Dermis microvascular lymphatic vessel endothelial cell (primary cell): ENCODE measurements around the gene ADGRL3. TPM values are rescaled to one million over a fixed set of nuclear protein-coding genes. Genes with fewer than 3 reads are reported as not detected.

Experiments
- DNase-seq, 2 donors: peaks; one replicate each; pipeline versions ENCODE4 v3.0.0 to v3.0.0-alpha.2; 2010; ENCODE audit warnings: low read depth in 2 of 2
- total RNA-seq: library from RNA; depleted of rRNA; stranded (reverse); fragments of >200 nt; gene quantifications from 2 replicates; pipeline ENCODE4 v1.2.1, GENCODE V29; 2014

Gene ADGRL3
- total RNA-seq, 1 donor from 2014 or later: 0.13 TPM

GRCh38 chr4:61549336-61549735, 349.2 kb downstream of the ADGRL3 start:
- no peak for DNase-seq

GRCh38 chr4:61553557-61554125, 353.5 kb downstream of the ADGRL3 start:
- DNase-seq: no peak

DNA sequence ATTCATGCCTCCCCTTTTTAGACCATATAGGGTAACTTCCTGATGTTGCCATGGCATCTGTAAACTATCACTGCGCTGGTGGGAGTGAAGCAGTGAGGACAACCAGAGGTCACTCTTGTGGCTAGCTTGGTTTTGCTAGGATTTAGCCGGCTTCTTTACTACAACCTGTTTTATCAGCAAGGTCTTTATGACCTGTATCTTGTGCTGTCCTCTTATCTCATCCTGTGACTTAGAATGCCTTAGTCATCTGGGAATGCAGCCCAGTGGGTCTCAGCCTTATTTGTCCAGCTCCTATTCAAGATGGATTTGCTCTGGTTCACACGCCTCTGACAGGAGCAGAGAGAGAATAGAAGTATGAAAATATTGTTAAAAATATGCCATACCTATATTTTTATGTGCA, 355.7 kb downstream of the ADGRL3 start:
- no peak for DNase-seq

- DNase-seq: no peak
Measured at GRCh38 chr4:61556277-61556676, 356.2 kb downstream of the ADGRL3 start.

GRCh38 chr4:61559396-61559795, 359.3 kb downstream of the ADGRL3 start:
- DNase-seq: no peak

- no peak for DNase-seq
Measured at GRCh38 chr4:61561028-61561427, 360.9 kb downstream of the ADGRL3 start.

- no peak for DNase-seq
Measured at GRCh38 chr4:61571761-61572559, 371.8 kb downstream of the ADGRL3 start.

GRCh38 chr4:61575796-61576195, 375.7 kb downstream of the ADGRL3 start:
- no peak for DNase-seq

GRCh38 chr4:61579786-61580185, 379.7 kb downstream of the ADGRL3 start:
- no peak for DNase-seq

- DNase-seq: no peak
Measured at GRCh38 chr4:61580721-61581377, 380.7 kb downstream of the ADGRL3 start.

GRCh38 chr4:61583696-61584095, 383.6 kb downstream of the ADGRL3 start:
- no peak for DNase-seq

- DNase-seq: no peak
Measured at GRCh38 chr4:61588621-61589402, 388.7 kb downstream of the ADGRL3 start.

DNA sequence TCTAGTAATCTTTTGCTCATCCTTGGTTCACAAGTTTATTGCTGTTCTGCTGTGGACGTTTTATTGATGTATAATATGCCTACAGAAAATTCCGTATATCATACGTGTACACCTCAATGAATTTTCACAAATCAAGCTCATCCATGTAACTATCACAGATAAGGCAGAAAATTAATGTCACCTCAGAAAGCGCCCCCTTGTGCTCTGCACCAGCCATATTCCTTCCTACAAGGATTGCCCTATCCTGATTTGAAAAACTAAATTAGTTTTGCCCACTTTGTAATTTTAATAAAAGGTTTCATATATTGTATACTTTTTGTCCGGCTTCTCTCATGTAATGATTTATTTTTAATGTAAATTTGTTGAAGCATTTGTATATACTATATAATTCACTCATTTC, 390.8 kb downstream of the ADGRL3 start:
- DNase-seq: no peak

DNA sequence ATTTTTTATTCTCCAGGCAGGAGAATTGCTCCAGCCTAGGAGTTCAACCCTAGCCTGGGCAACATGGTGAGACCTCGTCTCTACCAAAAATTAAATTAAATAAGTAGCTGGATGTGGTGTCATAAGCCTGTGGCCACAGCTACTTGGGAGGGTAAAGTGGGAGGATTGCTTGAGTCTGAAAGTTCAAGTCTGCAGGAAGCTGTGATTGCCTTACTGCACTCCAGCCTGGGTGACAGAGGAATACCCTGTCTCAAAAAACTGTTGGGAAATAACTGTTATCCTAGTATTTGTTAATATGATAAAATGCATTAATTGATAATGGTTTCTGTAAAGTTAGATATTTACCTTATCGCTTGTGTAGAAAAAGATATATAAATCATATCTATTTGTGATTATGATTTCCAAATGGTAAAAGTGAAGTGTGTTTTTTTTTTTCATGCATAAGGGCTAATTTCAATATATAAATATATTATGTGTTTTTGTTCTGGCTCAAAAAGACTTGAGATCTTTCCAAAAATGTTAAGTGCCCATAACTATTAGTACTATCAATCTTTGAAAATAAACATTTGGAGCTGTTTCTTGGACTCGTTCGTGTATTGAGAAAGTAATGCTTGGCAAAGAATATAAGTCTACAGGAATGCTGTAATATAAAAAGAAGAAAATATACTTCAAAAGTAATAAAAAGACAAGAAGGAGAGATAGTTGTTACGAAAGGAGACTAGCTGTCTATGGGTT, 396.6 kb downstream of the ADGRL3 start:
- no peak for DNase-seq

GRCh38 chr4:61603086-61603485, 403.0 kb downstream of the ADGRL3 start:
- DNase-seq: no peak

DNA sequence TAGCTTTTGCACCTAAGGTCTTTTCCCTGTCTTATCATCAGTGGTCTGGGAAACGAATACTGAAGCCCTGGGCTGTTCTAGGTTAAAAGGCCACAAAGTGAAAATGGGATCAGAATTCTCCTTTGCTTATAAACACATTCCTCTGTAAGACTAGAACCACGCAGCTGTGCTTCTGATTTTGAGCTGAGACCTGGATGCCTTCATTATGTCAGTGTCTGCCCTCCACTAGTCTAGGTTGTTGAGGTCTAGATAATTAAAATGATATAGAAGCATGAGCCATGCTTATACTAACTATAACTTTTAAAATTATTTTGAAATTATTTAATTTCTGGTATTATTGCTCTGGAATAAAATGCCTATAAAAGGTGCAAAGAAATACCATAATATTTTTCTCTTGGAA, 403.9 kb downstream of the ADGRL3 start:
- DNase-seq: no peak

DNA sequence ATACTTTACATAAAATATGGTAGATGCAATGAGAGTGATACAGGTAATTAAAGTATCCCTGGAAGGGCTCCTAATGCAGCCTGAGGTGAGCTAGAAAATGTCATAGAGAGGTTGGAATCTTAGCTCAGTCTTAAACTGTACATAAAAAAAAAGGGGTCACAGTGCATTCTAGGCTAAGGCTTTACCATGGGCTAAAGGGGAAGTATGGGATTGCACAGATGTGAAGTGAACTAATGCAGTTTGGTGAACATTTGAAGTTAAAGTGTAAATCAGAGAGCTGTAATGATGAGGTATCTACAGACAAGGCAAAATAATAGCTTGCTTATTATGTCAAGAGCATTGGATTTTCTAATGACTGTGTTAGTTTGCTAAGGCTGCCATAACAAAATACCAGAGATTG, 405.9 kb downstream of the ADGRL3 start:
- DNase-seq: no peak

GRCh38 chr4:61614231-61614630, 414.1 kb downstream of the ADGRL3 start:
- DNase-seq: no peak

GRCh38 chr4:61619528-61619927, 419.4 kb downstream of the ADGRL3 start:
- no peak for DNase-seq

DNA sequence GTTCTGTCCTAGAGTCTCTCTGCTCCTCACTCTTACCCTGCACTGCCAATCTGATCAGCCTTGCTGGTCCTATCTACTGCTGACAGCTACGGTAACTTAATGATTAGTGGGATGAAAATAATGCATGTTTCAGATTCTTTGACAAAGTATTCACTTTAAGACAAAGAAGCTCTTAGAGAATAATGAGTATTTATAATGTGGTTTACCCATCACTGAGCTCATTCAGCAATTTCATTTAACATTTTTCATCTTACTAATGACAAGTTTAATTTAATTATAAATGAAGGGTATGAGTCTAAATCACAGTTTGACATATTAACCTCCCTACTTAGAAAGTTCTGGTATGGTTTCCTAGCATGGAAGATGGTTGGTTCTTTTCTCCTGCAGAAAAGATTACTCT, 428.2 kb downstream of the ADGRL3 start:
- DNase-seq: no peak

- no peak for DNase-seq
Measured at GRCh38 chr4:61628727-61629126, 428.6 kb downstream of the ADGRL3 start.
